ENCODE measurements around the gene CBX2. TPM values are rescaled to one million over a fixed set of nuclear protein-coding genes. Genes with fewer than 3 reads are reported as not detected.
A peak's percentile ranks its signal among the peaks of the same experiment; 100 is the strongest.

Gene CBX2
- total RNA-seq, 1 donor: 0.63 TPM

- TF ChIP-seq CTCF (IDR thresholded peaks at IDR 0.05; ENCODE audit: insufficient read depth, low read length): peak; percentile 12
- peak overlapping the region; percentile 83 for H3K4me3 ChIP-seq (ENCODE audit: low read depth, low read length)
- DNase-seq (ENCODE audit: low read depth): peak; percentile 62
Observed at GRCh38 chr17:79836972-79837887, 59.3 kb downstream of the CBX2 start.

Other genes with a start within 250 kb of the CBX2 start
- not detected in 2 replicates for gene RBFOX3, start 167.1 kb upstream of the CBX2 start, total RNA-seq (ENCODE audit: low replicate concordance)
- gene ENPP7, start 47.2 kb upstream of the CBX2 start, total RNA-seq (ENCODE audit: low replicate concordance): not detected in 2 replicates
- gene CBX8, start 18.9 kb downstream of the CBX2 start, total RNA-seq (ENCODE audit: low replicate concordance): 1.5 and 1.7 TPM in 2 replicates
- 8.3 and 12.8 TPM in 2 replicates for gene CBX4, start 61.3 kb downstream of the CBX2 start, total RNA-seq (ENCODE audit: low replicate concordance)